ENCODE results near the gene CAMTA1. TPM values are rescaled to one million over a fixed set of nuclear protein-coding genes. Genes with fewer than 3 reads are reported as not detected.

The CAMTA1 gene
- total and polyA plus RNA-seq, 2 experiments from 2014 or later = 89.0 to 145 TPM

- Histone ChIP-seq H3K9me2 (replicated peaks; ENCODE audit: insufficient read depth) (no peaks in the 10 kb centered on the region), H3K27me3 (no peaks in the 10 kb centered on the region), H3K4me1 (ENCODE audit: insufficient read depth) (no peaks in the 10 kb centered on the region), H3K4me2 (no peak overlapping the region), H3K36me3 (replicated peaks; ENCODE audit: insufficient read depth, low read depth) (no peaks in the 10 kb centered on the region), H3K27ac (no peak overlapping the region), H4K20me1 (ENCODE audit: insufficient read depth, poor library complexity, severe bottlenecking) (no peaks in the 10 kb centered on the region), H3K79me2 (no peaks in the 10 kb centered on the region), H3K4me3 (no peak overlapping the region), H2AFZ (no peak overlapping the region), H3K9me3 (ENCODE audit: low read depth) (no peaks in the 10 kb centered on the region)
- TF ChIP-seq CTCF (IDR thresholded peaks at IDR 0.05; ENCODE audit: poor library complexity) (no peak), EZH2 (IDR thresholded peaks at IDR 0.05; ENCODE audit: borderline replicate concordance) (no peak), EZH2phosphoT487 (IDR thresholded peaks at IDR 0.05; ENCODE audit: low read depth, severe bottlenecking, unreplicated experiment) (no peak)
- no peak for DNase-seq (ENCODE audit: low spot score)
Measured at GRCh38 chr1:7607097-7607496, 821.8 kb downstream of the CAMTA1 start.

GRCh38 chr1:7608628-7609305 lies 823.5 kb downstream of the CAMTA1 start:
- Histone ChIP-seq H3K27me3 (no peaks in the 10 kb centered on the region), H3K79me2 (no peaks in the 10 kb centered on the region), H3K36me3 (replicated peaks; ENCODE audit: insufficient read depth, low read depth) (no peaks in the 10 kb centered on the region), H2AFZ (no peak overlapping the region), H3K9me2 (replicated peaks; ENCODE audit: insufficient read depth) (no peaks in the 10 kb centered on the region), H3K9me3 (ENCODE audit: low read depth) (no peaks in the 10 kb centered on the region), H3K27ac (no peak overlapping the region), H3K4me3 (no peak overlapping the region), H3K4me2 (no peak overlapping the region), H3K4me1 (ENCODE audit: insufficient read depth) (no peaks in the 10 kb centered on the region), H4K20me1 (ENCODE audit: insufficient read depth, poor library complexity, severe bottlenecking) (no peaks in the 10 kb centered on the region)
- TF ChIP-seq CTCF (IDR thresholded peaks at IDR 0.05; ENCODE audit: poor library complexity) (no peak), EZH2 (IDR thresholded peaks at IDR 0.05; ENCODE audit: borderline replicate concordance) (no peak), EZH2phosphoT487 (IDR thresholded peaks at IDR 0.05; ENCODE audit: low read depth, severe bottlenecking, unreplicated experiment) (no peak)
- no peak for DNase-seq (ENCODE audit: low spot score)
- 59% methylated on average over 10 of the region's 10 CpGs for WGBS (ENCODE audit: low lambda C conversion rate, missing lambda C conversion rate)

GRCh38 chr1:7609311-7609994 lies 824.2 kb downstream of the CAMTA1 start:
- no peaks in the 10 kb centered on the region for H3K4me1 ChIP-seq (ENCODE audit: insufficient read depth)
- DNase-seq (ENCODE audit: low spot score) = no peak
- WGBS (ENCODE audit: low lambda C conversion rate, missing lambda C conversion rate) = 81% methylated on average over 7 of the region's 7 CpGs

More at GRCh38 chr1:7609311-7609994, 824.2 kb downstream of the CAMTA1 start:
- Histone ChIP-seq H3K9me2 (replicated peaks; ENCODE audit: insufficient read depth) (no peaks in the 10 kb centered on the region), H3K27me3 (no peaks in the 10 kb centered on the region), H2AFZ (no peak overlapping the region), H3K4me3 (no peak overlapping the region), H3K4me2 (no peak overlapping the region), H3K27ac (no peak overlapping the region), H4K20me1 (ENCODE audit: insufficient read depth, poor library complexity, severe bottlenecking) (no peaks in the 10 kb centered on the region), H3K36me3 (replicated peaks; ENCODE audit: insufficient read depth, low read depth) (no peaks in the 10 kb centered on the region), H3K79me2 (no peaks in the 10 kb centered on the region), H3K9me3 (ENCODE audit: low read depth) (no peaks in the 10 kb centered on the region)
- TF ChIP-seq EZH2 (IDR thresholded peaks at IDR 0.05; ENCODE audit: borderline replicate concordance) = no peak
- TF ChIP-seq EZH2phosphoT487 (IDR thresholded peaks at IDR 0.05; ENCODE audit: low read depth, severe bottlenecking, unreplicated experiment) = no peak
- TF ChIP-seq CTCF (IDR thresholded peaks at IDR 0.05; ENCODE audit: poor library complexity) = no peak

Measured in hepatocyte (in vitro differentiated cells).